HG02571 (cell line): ENCODE results near the gene ENKD1.

Experiments
- ATAC-seq: cut with Tn5 transposase; IDR thresholded peaks from one replicate; pipeline ENCODE4 v1.9.1; 2021; ENCODE audit warnings: mild to moderate bottlenecking, moderate library complexity; ENCODE audit not compliant: unreplicated experiment

ENKD1 gene

GRCh38 chr16:67651847-67652246 is 14.7 kb downstream of the ENKD1 start:
- no peak for ATAC-seq

- no peak for ATAC-seq
Observed at GRCh38 chr16:67651039-67651438, 15.5 kb downstream of the ENKD1 start.

- no peak for ATAC-seq
Observed at GRCh38 chr16:67650023-67650422, 16.5 kb downstream of the ENKD1 start.

- ATAC-seq, result no peak
Observed at GRCh38 chr16:67649494-67649931, 17.0 kb downstream of the ENKD1 start.

GRCh38 chr16:67648764-67649407 is 17.7 kb downstream of the ENKD1 start:
- ATAC-seq, result no peak

GRCh38 chr16:67648088-67648763 is 18.3 kb downstream of the ENKD1 start:
- ATAC-seq, result no peak

GRCh38 chr16:67647681-67648080 is 18.9 kb downstream of the ENKD1 start:
- ATAC-seq, result no peak

- ATAC-seq, result no peak
Observed at GRCh38 chr16:67647111-67647651, 19.4 kb downstream of the ENKD1 start.

- ATAC-seq, result peak; percentile 4
Observed at GRCh38 chr16:67645397-67646121, 21.0 kb downstream of the ENKD1 start.

GRCh38 chr16:67644038-67644437 is 22.5 kb downstream of the ENKD1 start:
- ATAC-seq, result no peak

GRCh38 chr16:67641779-67642708 is 24.5 kb downstream of the ENKD1 start:
- ATAC-seq, result no peak

- ATAC-seq, result no peak
Observed at GRCh38 chr16:67637625-67638024, 28.9 kb downstream of the ENKD1 start.

- ATAC-seq, result no peak
Observed at GRCh38 chr16:67636713-67637112, 29.8 kb downstream of the ENKD1 start.

GRCh38 chr16:67632415-67633172 is 34.0 kb downstream of the ENKD1 start:
- no peak for ATAC-seq

- no peak for ATAC-seq
Observed at GRCh38 chr16:67628216-67628615, 38.3 kb downstream of the ENKD1 start.

GRCh38 chr16:67613808-67614207 is 52.7 kb downstream of the ENKD1 start:
- ATAC-seq, result no peak
